HG02642 (cell line): ENCODE data around the gene MYADM.

ENCODE experiments used
- ATAC-seq: cut with Tn5 transposase; IDR thresholded peaks from one replicate; pipeline ENCODE4 v1.9.1; 2021; ENCODE audit warnings: mild to moderate bottlenecking; ENCODE audit not compliant: unreplicated experiment, poor library complexity

The MYADM gene

GRCh38 chr19:53908935-53909415 lies 41.3 kb downstream of the MYADM start, which contains the start of gene CACNG7:
Gene CACNG7, plus strand, starts transcription at chr19:53909278. Its CDS starts 3,554 bp downstream, at chr19:53912832.
- no peak for ATAC-seq

- ATAC-seq = no peak
Observed at GRCh38 chr19:53909471-53910169, 41.9 kb downstream of the MYADM start.

- ATAC-seq = no peak
Observed at GRCh38 chr19:53910170-53910518, 42.5 kb downstream of the MYADM start.

GRCh38 chr19:53912653-53913052 lies 45.0 kb downstream of the MYADM start:
- no peak for ATAC-seq

- ATAC-seq = no peak
Observed at GRCh38 chr19:53915000-53915399, 47.3 kb downstream of the MYADM start.

- ATAC-seq = no peak
Observed at GRCh38 chr19:53916004-53916403, 48.3 kb downstream of the MYADM start.

GRCh38 chr19:53917356-53917755 lies 49.7 kb downstream of the MYADM start:
- ATAC-seq = no peak
